K562 (cell line): Measurements from ENCODE around the gene APLF. TPM values are rescaled to one million over a fixed set of nuclear protein-coding genes. Genes with fewer than 3 reads are reported as not detected.

Experiments used
- BCL6 ChIP-seq: fragments of 250-450 bp; sonication (Bioruptor Pico); IDR thresholded peaks from 2 replicates; pipeline ENCODE4 v1.4.0; 2020
- CBFB ChIP-seq: sonication (generic); formaldehyde crosslinking; IDR thresholded peaks from 2 replicates; pipeline ENCODE4 v1.4.0; 2020; ENCODE audit warnings: mild to moderate bottlenecking, missing genetic modification reagents
- HNRNPH1 ChIP-seq: fragments of 200-400 bp; formaldehyde crosslinking; optimal IDR thresholded peaks from 2 replicates; pipeline ENCODE3; 2017; ENCODE audit warnings: low read depth, mild to moderate bottlenecking, low read length, moderate library complexity
- ID3 ChIP-seq, 2 experiments: fragments of 250-450 bp in 1 of 2; fragments of 450-650 bp in 1 of 2; sonication (Bioruptor Pico) in 1 of 2; IDR thresholded peaks; 2 replicates each; pipeline versions ENCODE4 v1.6.1 to v1.8.0; 2016 to 2021; ENCODE audit warnings: mild to moderate bottlenecking in 2 of 2, moderate library complexity in 2 of 2, missing compliant biosample characterization in 1 of 2, missing genetic modification characterization in 1 of 2
- MAFK ChIP-seq: IDR thresholded peaks from 2 replicates; pipeline ENCODE4 v1.6.1; 2011; ENCODE audit warnings: low read length, improper control_type of control experiment
- MAZ ChIP-seq, 2 experiments: fragments of 450-650 bp in 1 of 2; sonication (generic) in 1 of 2; formaldehyde crosslinking; IDR thresholded peaks in 1 of 2; conservative IDR thresholded peaks in 1 of 2; 2 replicates each; pipeline versions ENCODE4 v1.4.0 to v1.5.0; 2020; ENCODE audit warnings: mild to moderate bottlenecking in 1 of 2, missing genetic modification reagents in 1 of 2
- NCOA1 ChIP-seq: fragments of 450-650 bp; IDR thresholded peaks from 2 replicates; pipeline ENCODE4 v1.6.1; 2016; ENCODE audit warnings: low read depth
- NR2C2 ChIP-seq, 2 experiments: fragments of 200-800 bp in 1 of 2; sonication (Bioruptor generic) in 1 of 2; sonication (generic) in 1 of 2; formaldehyde crosslinking in 1 of 2; IDR thresholded peaks; 2 replicates each; pipeline versions ENCODE4 v1.6.1 to v1.8.0; 2016 to 2022; ENCODE audit warnings: mild to moderate bottlenecking in 1 of 2, missing compliant biosample characterization in 1 of 2, missing genetic modification characterization in 1 of 2, missing genetic modification reagents in 1 of 2
- PHF21A ChIP-seq: fragments of 450-650 bp; IDR thresholded peaks from 2 replicates; pipeline ENCODE4 v1.6.1; 2017; ENCODE audit warnings: low read depth, borderline replicate concordance
- PHTF2 ChIP-seq: fragments of 250-450 bp; sonication (Bioruptor Pico); IDR thresholded peaks from 2 replicates; pipeline ENCODE4 v1.5.0; 2021; ENCODE audit warnings: mild to moderate bottlenecking
- RBFOX2 ChIP-seq: fragments of 200-400 bp; formaldehyde crosslinking; IDR thresholded peaks from 2 replicates; pipeline ENCODE4 v1.6.1; 2017; ENCODE audit warnings: low read depth, mild to moderate bottlenecking, low read length, moderate library complexity
- SMAD1 ChIP-seq: fragments of 150-350 bp; IDR thresholded peaks from 2 replicates; pipeline ENCODE4 v1.6.1; 2014; ENCODE audit warnings: low read length, low read depth; ENCODE audit not compliant: partially characterized antibody
- TAF15 ChIP-seq: fragments of 200-400 bp; formaldehyde crosslinking; IDR thresholded peaks from 2 replicates; pipeline ENCODE4 v1.6.1; 2017; ENCODE audit warnings: mild to moderate bottlenecking, low read depth, low read length, moderate library complexity
- ZBED1 ChIP-seq: IDR thresholded peaks from 2 replicates; pipeline ENCODE4 v1.6.1; 2014
- ZBTB1 ChIP-seq: sonication (generic); formaldehyde crosslinking; IDR thresholded peaks from 2 replicates; pipeline ENCODE4 v1.8.1; 2023; ENCODE audit warnings: missing genetic modification reagents, low read depth, mild to moderate bottlenecking, borderline replicate concordance
- ZBTB17 ChIP-seq: fragments of 450-650 bp; formaldehyde crosslinking; IDR thresholded peaks from 2 replicates; pipeline ENCODE4 v1.4.0; 2020; ENCODE audit warnings: mild to moderate bottlenecking
- ZC3H4 ChIP-seq: sonication (generic); formaldehyde crosslinking; IDR thresholded peaks from 2 replicates; pipeline ENCODE4 v1.9.0; 2021; ENCODE audit warnings: missing genetic modification reagents, borderline replicate concordance
- ZNF316 ChIP-seq: fragments of 450-650 bp; IDR thresholded peaks from 2 replicates; pipeline ENCODE4 v1.6.1; 2016
- ZNF785 ChIP-seq: fragments of 250-450 bp; sonication (Bioruptor Pico); IDR thresholded peaks from 2 replicates; pipeline ENCODE4 v1.4.0; 2020; ENCODE audit warnings: mild to moderate bottlenecking
- ZSCAN29 ChIP-seq: fragments of 450-650 bp; IDR thresholded peaks from 2 replicates; pipeline ENCODE4 v1.6.1; 2017
- polyA plus RNA-seq, 8 experiments: library from polyadenylated mRNA; depleted of rRNA in 4 of 8; stranded (reverse) in 5 of 8; unstranded in 3 of 8; fragments of >200 nt; fragmentation: Nextera tagmentation in 2 of 8; fragmentation: Illumina TruSeq in 1 of 8; extraction: Ambion mirVana in 2 of 8; extraction: Trizol in 1 of 8; gene quantifications; 2 replicates each; pipeline versions ENCODE4 v1.2.1 to v1.2.3, GENCODE V29; 2011 to 2014; ENCODE audit warnings: inconsistent platforms in 1 of 8, missing spikeins in 1 of 8
- total RNA-seq, 7 experiments: library from RNA; depleted of rRNA in 6 of 7; stranded (reverse); fragments of >200 nt in 6 of 7; fragmentation: Illumina TruSeq in 2 of 7; extraction: Trizol in 2 of 7; gene quantifications; 2 replicates each; pipeline versions ENCODE4 v1.2.1 to v1.2.3, GENCODE V29; 2011 to 2021; ENCODE audit warnings: low replicate concordance in 1 of 7
- TF ChIP-seq, protein P1 (sequence below): fragments of 250-450 bp; sonication (Bioruptor Pico); IDR thresholded peaks from 2 replicates; pipeline ENCODE4 v1.4.0; 2020; ENCODE audit warnings: mild to moderate bottlenecking, moderate library complexity
- TF ChIP-seq, protein P2 (sequence below): IDR thresholded peaks from 2 replicates; pipeline ENCODE4 v1.6.1; 2011; ENCODE audit not compliant: insufficient read length; ENCODE audit errors: extremely low read depth
- TF ChIP-seq, protein P3 (sequence below): conservative IDR thresholded peaks from 2 replicates; pipeline ENCODE4 v1.6.1; 2011; ENCODE audit warnings: low read depth, mild to moderate bottlenecking, low read length; ENCODE audit not compliant: control insufficient read depth

The APLF gene
- total and polyA plus RNA-seq, 9 of the 15 experiments (the other 6 are each of a cell fraction or from before 2014, with no cell fraction given) = 0.07 to 1.1 (median 0.71) TPM

- TF ChIP-seq CBFB (CRISPR knock-in tag) = no peak
- no peak for TF ChIP-seq ZC3H4 (CRISPR knock-in tag)
- no peak for TF ChIP-seq ZNF316
- TF ChIP-seq NR2C2 (CRISPR knock-in tag; IDR thresholded peaks at IDR 0.05) = no peak
- peak; percentile 98 for TF ChIP-seq NR2C2 (tag; IDR thresholded peaks at IDR 0.05)
- no peak for TF ChIP-seq ZBTB17 (CRISPR knock-in tag)
- no peak for TF ChIP-seq ZBED1
- no peak for TF ChIP-seq PHF21A
- peak; percentile 82 for TF ChIP-seq ZSCAN29
- TF ChIP-seq, protein P1, sequence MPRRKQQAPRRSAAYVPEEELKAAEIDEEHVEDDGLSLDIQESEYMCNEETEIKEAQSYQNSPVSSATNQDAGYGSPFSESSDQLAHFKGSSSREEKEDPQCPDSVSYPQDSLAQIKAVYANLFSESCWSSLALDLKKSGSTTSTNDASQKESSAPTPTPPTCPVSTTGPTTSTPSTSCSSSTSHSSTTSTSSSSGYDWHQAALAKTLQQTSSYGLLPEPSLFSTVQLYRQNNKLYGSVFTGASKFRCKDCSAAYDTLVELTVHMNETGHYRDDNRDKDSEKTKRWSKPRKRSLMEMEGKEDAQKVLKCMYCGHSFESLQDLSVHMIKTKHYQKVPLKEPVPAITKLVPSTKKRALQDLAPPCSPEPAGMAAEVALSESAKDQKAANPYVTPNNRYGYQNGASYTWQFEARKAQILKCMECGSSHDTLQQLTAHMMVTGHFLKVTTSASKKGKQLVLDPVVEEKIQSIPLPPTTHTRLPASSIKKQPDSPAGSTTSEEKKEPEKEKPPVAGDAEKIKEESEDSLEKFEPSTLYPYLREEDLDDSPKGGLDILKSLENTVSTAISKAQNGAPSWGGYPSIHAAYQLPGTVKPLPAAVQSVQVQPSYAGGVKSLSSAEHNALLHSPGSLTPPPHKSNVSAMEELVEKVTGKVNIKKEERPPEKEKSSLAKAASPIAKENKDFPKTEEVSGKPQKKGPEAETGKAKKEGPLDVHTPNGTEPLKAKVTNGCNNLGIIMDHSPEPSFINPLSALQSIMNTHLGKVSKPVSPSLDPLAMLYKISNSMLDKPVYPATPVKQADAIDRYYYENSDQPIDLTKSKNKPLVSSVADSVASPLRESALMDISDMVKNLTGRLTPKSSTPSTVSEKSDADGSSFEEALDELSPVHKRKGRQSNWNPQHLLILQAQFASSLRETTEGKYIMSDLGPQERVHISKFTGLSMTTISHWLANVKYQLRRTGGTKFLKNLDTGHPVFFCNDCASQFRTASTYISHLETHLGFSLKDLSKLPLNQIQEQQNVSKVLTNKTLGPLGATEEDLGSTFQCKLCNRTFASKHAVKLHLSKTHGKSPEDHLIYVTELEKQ (CRISPR knock-in tag) = no peak
- TF ChIP-seq ZBTB1 = 0 out of 2 replicates have a peak, but pooled peaks have one; percentile 58
- TF ChIP-seq RBFOX2 = peak; percentile 91
- TF ChIP-seq PHTF2 (CRISPR knock-in tag) = no peak
- TF ChIP-seq ID3 (CRISPR knock-in tag; IDR thresholded peaks at IDR 0.05) = no peak
- TF ChIP-seq ID3 (tag; IDR thresholded peaks at IDR 0.05) = no peak
- TF ChIP-seq BCL6 (CRISPR knock-in tag) = no peak
- TF ChIP-seq NCOA1 = no peak
- TF ChIP-seq HNRNPH1 = no peak
- TF ChIP-seq MAFK = no peak
- no peak for TF ChIP-seq SMAD1
- TF ChIP-seq, protein P2, sequence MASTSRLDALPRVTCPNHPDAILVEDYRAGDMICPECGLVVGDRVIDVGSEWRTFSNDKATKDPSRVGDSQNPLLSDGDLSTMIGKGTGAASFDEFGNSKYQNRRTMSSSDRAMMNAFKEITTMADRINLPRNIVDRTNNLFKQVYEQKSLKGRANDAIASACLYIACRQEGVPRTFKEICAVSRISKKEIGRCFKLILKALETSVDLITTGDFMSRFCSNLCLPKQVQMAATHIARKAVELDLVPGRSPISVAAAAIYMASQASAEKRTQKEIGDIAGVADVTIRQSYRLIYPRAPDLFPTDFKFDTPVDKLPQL = no peak
- no peak for TF ChIP-seq TAF15
- peak; percentile 51 to 86; a peak in 3 of 4 replicates for TF ChIP-seq MAZ (CRISPR knock-in tag; conservative IDR thresholded peaks at IDR 0.05 in 1 of 2, IDR thresholded peaks at IDR 0.05 in 1 of 2)
- TF ChIP-seq, protein P3, sequence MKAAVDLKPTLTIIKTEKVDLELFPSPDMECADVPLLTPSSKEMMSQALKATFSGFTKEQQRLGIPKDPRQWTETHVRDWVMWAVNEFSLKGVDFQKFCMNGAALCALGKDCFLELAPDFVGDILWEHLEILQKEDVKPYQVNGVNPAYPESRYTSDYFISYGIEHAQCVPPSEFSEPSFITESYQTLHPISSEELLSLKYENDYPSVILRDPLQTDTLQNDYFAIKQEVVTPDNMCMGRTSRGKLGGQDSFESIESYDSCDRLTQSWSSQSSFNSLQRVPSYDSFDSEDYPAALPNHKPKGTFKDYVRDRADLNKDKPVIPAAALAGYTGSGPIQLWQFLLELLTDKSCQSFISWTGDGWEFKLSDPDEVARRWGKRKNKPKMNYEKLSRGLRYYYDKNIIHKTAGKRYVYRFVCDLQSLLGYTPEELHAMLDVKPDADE = peak; percentile 82; the same call in 1 of the 2 replicates
- no peak for TF ChIP-seq ZNF785 (CRISPR knock-in tag)
Measured at GRCh38 chr2:68467077-68467960, at the start of gene APLF, which contains the start of gene FBXO48 (continued).
